CD4-positive, CD25-positive, alpha-beta regulatory T cell (primary cell): ENCODE results near the gene IL1RL2. TPM values are rescaled to one million over a fixed set of nuclear protein-coding genes. Genes with fewer than 3 reads are reported as not detected.

Source experiments
- ATAC-seq, 2 donors: fragments of 150-1000 bp; cut with Tn5 transposase; one replicate each; pipeline ENCODE4 v1.10.0; 2021; ENCODE audit warnings: low read depth in 2 of 2, moderate number of reproducible peaks in 2 of 2, moderate library complexity in 1 of 2
- DNase-seq, 3 donors: peaks; one replicate each; pipeline versions ENCODE4 v3.0.0 to v3.0.0-alpha.2; 2012 to 2022; ENCODE audit warnings: mixed read lengths in 1 of 3
- H3K27ac ChIP-seq: one replicate; pipeline ENCODE4 v1.7.0; 2013; ENCODE audit warnings: mild to moderate bottlenecking, low read length; ENCODE audit not compliant: insufficient read depth, poor library complexity, severe bottlenecking
- H3K27me3 ChIP-seq: one replicate; pipeline ENCODE4 v1.7.0; 2013; ENCODE audit warnings: low read length; ENCODE audit not compliant: control insufficient read depth, insufficient read depth
- H3K36me3 ChIP-seq: one replicate; pipeline ENCODE4 v1.7.0; 2013; ENCODE audit warnings: mild to moderate bottlenecking, low read length, moderate library complexity; ENCODE audit not compliant: control insufficient read depth, insufficient read depth
- H3K4me1 ChIP-seq: 2 replicates; pipeline ENCODE4 v1.7.0; 2013; ENCODE audit warnings: mild to moderate bottlenecking, low read length; ENCODE audit not compliant: insufficient read depth, control insufficient read depth, poor library complexity, severe bottlenecking
- H3K4me3 ChIP-seq: one replicate; pipeline ENCODE4 v1.7.0; 2013; ENCODE audit warnings: low read depth, mild to moderate bottlenecking, low read length, moderate library complexity
- H3K9me3 ChIP-seq, 2 experiments: 1 replicate in 1 of 2; 2 replicates in 1 of 2; pipeline ENCODE4 v1.7.0; 2013; ENCODE audit warnings: low read length in 2 of 2, mild to moderate bottlenecking in 1 of 2, moderate library complexity in 1 of 2; ENCODE audit not compliant: control insufficient read depth in 2 of 2
- H3K27ac Mint-ChIP-seq, 3 donors: one replicate each; pipeline ENCODE4 v1.8.0; 2020 to 2022; ENCODE audit warnings: mild to moderate bottlenecking in 3 of 3, mixed read lengths in 3 of 3, moderate library complexity in 2 of 3
- H3K27me3 Mint-ChIP-seq: one replicate; pipeline ENCODE4 v1.8.0; 2022; ENCODE audit warnings: mild to moderate bottlenecking, mixed read lengths
- H3K36me3 Mint-ChIP-seq: one replicate; pipeline ENCODE4 v1.8.0; 2020; ENCODE audit warnings: mixed read lengths
- H3K4me1 Mint-ChIP-seq, 4 donors: one replicate each; pipeline ENCODE4 v1.8.0; 2020 to 2022; ENCODE audit warnings: mixed read lengths in 4 of 4, mild to moderate bottlenecking in 1 of 4
- H3K4me3 Mint-ChIP-seq, 4 donors: one replicate each; pipeline ENCODE4 v1.8.0; 2020 to 2022; ENCODE audit warnings: mild to moderate bottlenecking in 4 of 4, mixed read lengths in 4 of 4, moderate library complexity in 3 of 4
- H3K9me3 Mint-ChIP-seq, 7 donors: one replicate each; pipeline ENCODE4 v1.8.0; 2020 to 2022; ENCODE audit warnings: mixed read lengths in 7 of 7, mild to moderate bottlenecking in 3 of 7, moderate library complexity in 2 of 7
- polyA plus RNA-seq, 4 donors: library from polyadenylated mRNA; unstranded; fragments of 300-500 nt; fragmentation: Illumina TruSeq; gene quantifications; one replicate each; pipeline ENCODE4 v1.2.3, GENCODE V29; 2021
- total RNA-seq: library from RNA; stranded (reverse); gene quantifications from one replicate; pipeline ENCODE4 v1.2.3, GENCODE V29; 2022

Gene IL1RL2
- total and polyA plus RNA-seq, 5 donors from 2014 or later, result not detected

DNA sequence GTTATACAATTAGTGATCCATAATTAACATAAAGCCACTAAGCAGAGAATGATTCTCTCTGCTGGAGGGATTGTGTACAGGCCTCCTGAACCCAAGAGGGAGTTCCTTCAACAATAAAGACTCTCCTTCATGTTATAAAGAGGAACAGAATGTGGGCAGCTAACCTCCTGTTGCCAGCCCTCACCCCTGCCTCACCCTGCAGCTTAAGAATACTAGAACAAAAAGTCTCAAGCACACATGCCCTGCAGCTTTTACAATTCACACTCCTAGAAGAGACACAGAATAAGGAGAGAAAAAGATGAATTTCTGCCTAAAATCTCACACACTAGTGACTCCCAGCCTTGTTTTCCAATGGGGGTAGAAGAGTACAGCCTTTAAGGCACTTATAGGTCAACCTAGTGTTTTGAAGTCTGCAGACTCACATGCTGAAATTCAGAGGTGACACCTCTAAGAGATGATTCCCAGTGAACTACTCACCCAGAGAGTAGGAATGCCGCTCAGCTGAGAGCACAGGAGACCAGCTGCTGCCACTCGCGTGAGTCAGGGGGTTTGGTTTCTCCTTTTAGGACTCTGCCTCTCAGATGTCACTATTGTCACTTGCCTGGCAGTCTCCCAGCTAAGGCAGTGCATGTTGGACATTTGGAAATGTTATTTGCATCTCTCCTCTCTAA is 92.0 kb downstream of the IL1RL2 start:
- Histone ChIP-seq H3K4me3 (no peak overlapping the region), H3K27ac (no peak overlapping the region), H3K4me1 (peaks cover 15% of the 10 kb centered on the region), H3K36me3 (no peaks in the 10 kb centered on the region), H3K9me3 (no peaks in the 10 kb centered on the region), H3K27me3 (no peaks in the 10 kb centered on the region)
- peaks cover 0 to 18% (median 5%) of the 10 kb centered on the region in 4 donors for H3K4me1 Mint-ChIP-seq
- peaks cover 0 to 6% (median 0%) of the 10 kb centered on the region in 7 donors for H3K9me3 Mint-ChIP-seq
- no peak for ATAC-seq
- no peak overlapping the region for H3K27ac Mint-ChIP-seq
- peaks cover 3% of the 10 kb centered on the region for H3K36me3 Mint-ChIP-seq
- no peak overlapping the region for H3K4me3 Mint-ChIP-seq
- DNase-seq, result peak in 1 of 3 donors; percentile 33
- peaks cover 16% of the 10 kb centered on the region for H3K27me3 Mint-ChIP-seq

DNA sequence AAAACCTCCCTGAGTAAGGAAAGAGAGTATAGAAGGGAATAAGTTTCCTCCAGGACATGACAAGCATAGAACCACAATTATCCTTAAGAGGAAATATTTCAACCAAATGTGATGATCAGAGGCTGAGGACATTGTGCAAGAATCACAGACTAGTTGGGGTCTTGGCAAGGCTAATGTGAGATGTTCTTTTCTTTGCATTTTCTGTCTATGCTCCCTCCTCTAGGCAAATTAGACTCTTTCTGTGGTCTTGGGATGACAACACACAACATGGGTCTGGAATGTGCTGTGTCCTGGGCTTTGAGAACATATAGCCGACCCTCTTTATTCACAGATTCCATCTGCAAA is 92.5 kb downstream of the IL1RL2 start:
- Histone ChIP-seq H3K27me3 (no peaks in the 10 kb centered on the region), H3K36me3 (no peaks in the 10 kb centered on the region), H3K4me3 (no peak overlapping the region), H3K9me3 (no peaks in the 10 kb centered on the region), H3K4me1 (peaks cover 15% of the 10 kb centered on the region), H3K27ac (no peak overlapping the region)
- DNase-seq (no peak), ATAC-seq (no peak)
- peaks cover 0 to 6% (median 0%) of the 10 kb centered on the region in 7 donors for H3K9me3 Mint-ChIP-seq
- no peak overlapping the region for H3K4me3 Mint-ChIP-seq
- H3K27me3 Mint-ChIP-seq, result peaks cover 16% of the 10 kb centered on the region
- H3K27ac Mint-ChIP-seq, result no peak overlapping the region
- peaks cover 0 to 18% (median 5%) of the 10 kb centered on the region in 4 donors for H3K4me1 Mint-ChIP-seq
- peaks cover 3% of the 10 kb centered on the region for H3K36me3 Mint-ChIP-seq

DNA sequence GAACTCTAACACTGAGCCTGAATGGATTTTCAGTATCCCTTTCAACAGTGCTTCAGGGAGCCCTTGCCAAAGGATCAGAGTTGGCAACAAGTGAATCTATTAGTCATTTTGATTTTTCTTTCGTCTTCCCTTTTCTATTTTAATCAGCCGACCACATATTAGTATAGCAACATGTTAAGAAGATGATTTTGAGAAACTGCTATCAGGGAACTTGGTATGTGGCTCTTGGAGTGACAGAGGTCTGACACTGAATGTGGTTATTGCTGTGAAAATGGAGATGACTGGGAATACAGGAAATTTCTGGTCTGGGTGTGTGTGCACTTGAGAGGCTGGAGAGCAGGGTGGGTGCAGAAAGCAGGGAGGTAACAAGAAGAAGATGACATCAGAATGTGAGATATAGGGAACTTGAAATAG is 95.9 kb downstream of the IL1RL2 start:
- no peaks in the 10 kb centered on the region for H3K9me3 Mint-ChIP-seq
- DNase-seq, result no peak
- H3K4me3 ChIP-seq, result no peak overlapping the region
- no peaks in the 10 kb centered on the region for H3K9me3 ChIP-seq
- no peaks in the 10 kb centered on the region for H3K4me1 ChIP-seq
- H3K4me3 Mint-ChIP-seq, result no peak overlapping the region
- no peaks in the 10 kb centered on the region for H3K36me3 Mint-ChIP-seq
- no peaks in the 10 kb centered on the region for H3K36me3 ChIP-seq
- H3K27me3 Mint-ChIP-seq, result peaks cover 23% of the 10 kb centered on the region
- H3K4me1 Mint-ChIP-seq, result peaks cover 0 to 2% (median 0%) of the 10 kb centered on the region in 4 donors
- no peak overlapping the region for H3K27ac ChIP-seq
- no peak overlapping the region for H3K27ac Mint-ChIP-seq
- ATAC-seq, result no peak
- no peaks in the 10 kb centered on the region for H3K27me3 ChIP-seq

DNA sequence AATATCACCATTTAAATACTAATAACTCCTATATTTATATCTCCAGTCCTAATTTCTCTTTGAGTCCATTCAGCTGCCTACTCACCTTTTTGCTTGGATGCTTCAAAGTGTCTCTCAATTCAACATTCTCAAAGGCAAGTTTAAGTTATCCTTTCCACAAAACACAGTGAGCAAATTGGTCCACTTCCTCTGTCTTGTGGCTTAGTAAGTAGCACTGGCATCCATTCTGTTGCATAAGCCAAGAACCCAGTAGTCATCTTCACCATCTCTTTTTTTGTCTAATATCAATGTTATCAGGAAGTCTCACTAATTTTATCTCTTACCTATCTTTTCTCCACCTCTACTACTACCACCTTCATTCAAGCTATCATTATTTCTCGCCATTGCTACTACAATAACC is 97.2 kb downstream of the IL1RL2 start:
- H3K9me3 Mint-ChIP-seq, result no peaks in the 10 kb centered on the region
- peaks cover 19% of the 10 kb centered on the region for H3K27me3 Mint-ChIP-seq

DNA sequence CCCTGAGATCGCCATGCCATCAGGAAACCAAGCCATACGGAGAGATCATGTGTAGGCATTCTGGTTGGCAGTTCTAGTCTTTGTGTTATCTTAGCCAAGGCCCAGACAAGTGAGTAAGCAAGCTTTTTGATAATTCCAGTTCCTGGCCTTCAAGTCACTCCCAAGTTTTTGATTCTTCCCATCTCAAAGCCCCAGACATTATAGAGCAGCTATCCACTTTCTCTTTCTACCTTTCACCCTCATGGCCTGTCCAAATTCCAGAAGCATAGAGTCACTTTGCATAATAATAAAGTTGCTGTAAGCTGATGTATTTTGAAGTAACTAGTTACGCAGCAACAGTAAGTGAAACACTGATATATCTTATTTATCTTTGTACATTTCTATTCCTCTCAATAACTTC is 97.8 kb downstream of the IL1RL2 start:
- H3K4me1 ChIP-seq, result no peaks in the 10 kb centered on the region
- H3K27ac Mint-ChIP-seq, result no peak overlapping the region
- H3K4me1 Mint-ChIP-seq, result no peaks in the 10 kb centered on the region
- no peaks in the 10 kb centered on the region for H3K9me3 Mint-ChIP-seq
- H3K4me3 Mint-ChIP-seq, result no peak overlapping the region
- H3K27me3 ChIP-seq, result no peaks in the 10 kb centered on the region
- H3K27me3 Mint-ChIP-seq, result peaks cover 20% of the 10 kb centered on the region
- DNase-seq (no peak), ATAC-seq (no peak)
- no peaks in the 10 kb centered on the region for H3K36me3 ChIP-seq
- no peak overlapping the region for H3K27ac ChIP-seq
- H3K4me3 ChIP-seq, result no peak overlapping the region
- no peaks in the 10 kb centered on the region for H3K9me3 ChIP-seq
- no peaks in the 10 kb centered on the region for H3K36me3 Mint-ChIP-seq

More for the DNA sequence above, 97.2 kb downstream of the IL1RL2 start:
- Mint-ChIP-seq H3K27ac (no peak overlapping the region), H3K4me3 (no peak overlapping the region), H3K4me1 (no peaks in the 10 kb centered on the region), H3K36me3 (no peaks in the 10 kb centered on the region)
- Histone ChIP-seq H3K4me3 (no peak overlapping the region), H3K9me3 (no peaks in the 10 kb centered on the region), H3K27ac (no peak overlapping the region), H3K27me3 (no peaks in the 10 kb centered on the region), H3K36me3 (no peaks in the 10 kb centered on the region), H3K4me1 (no peaks in the 10 kb centered on the region)
- no peak for DNase-seq
- ATAC-seq, result no peak

DNA sequence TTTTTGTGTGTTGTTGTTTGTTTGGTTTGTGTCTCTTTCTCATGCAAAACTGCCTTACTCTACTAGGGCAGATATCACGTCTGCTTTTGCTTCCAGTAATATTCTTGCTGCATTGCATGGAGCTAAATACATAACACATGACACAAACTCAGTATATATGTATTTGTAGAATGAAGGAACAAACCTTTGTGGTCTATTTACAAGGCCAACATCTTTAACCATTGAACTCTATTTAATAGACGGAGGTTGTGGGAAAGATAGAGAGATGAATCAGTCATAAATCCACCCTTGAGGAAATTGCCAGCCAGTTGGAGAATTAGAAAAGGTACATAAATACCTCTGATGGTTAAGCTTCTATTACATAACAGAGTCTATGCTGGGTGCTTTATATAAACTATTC is 98.5 kb downstream of the IL1RL2 start:
- no peaks in the 10 kb centered on the region for H3K9me3 Mint-ChIP-seq
- Histone ChIP-seq H3K36me3 (no peaks in the 10 kb centered on the region), H3K27me3 (no peaks in the 10 kb centered on the region), H3K9me3 (no peaks in the 10 kb centered on the region), H3K27ac (no peak overlapping the region), H3K4me3 (no peak overlapping the region), H3K4me1 (no peaks in the 10 kb centered on the region)
- no peaks in the 10 kb centered on the region for H3K4me1 Mint-ChIP-seq
- no peak for ATAC-seq
- H3K27ac Mint-ChIP-seq, result no peak overlapping the region
- no peak for DNase-seq
- no peak overlapping the region for H3K4me3 Mint-ChIP-seq
- peaks cover 20% of the 10 kb centered on the region for H3K27me3 Mint-ChIP-seq
- no peaks in the 10 kb centered on the region for H3K36me3 Mint-ChIP-seq

DNA sequence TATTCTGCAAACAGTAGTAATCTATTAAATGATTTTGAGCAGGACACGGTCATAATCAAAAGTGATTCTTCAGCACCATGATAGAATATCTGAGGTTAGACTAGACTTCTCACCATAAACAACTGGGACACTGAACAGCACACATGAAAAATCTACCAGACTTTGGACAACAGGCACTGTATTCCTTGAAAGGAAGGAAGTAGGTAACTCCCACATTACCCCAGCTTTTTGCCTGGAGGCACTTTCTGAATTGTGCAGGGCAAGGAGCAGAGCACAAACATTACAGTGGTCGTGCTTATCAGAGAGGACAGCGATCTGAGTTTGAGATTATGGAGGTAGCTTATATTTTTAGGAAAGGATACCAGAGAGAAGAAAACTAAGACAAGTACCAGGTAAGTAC is 99.2 kb downstream of the IL1RL2 start:
- no peaks in the 10 kb centered on the region for H3K9me3 Mint-ChIP-seq
- H3K27me3 Mint-ChIP-seq, result peaks cover 20% of the 10 kb centered on the region
- no peak for DNase-seq
- no peaks in the 10 kb centered on the region for H3K4me1 Mint-ChIP-seq
- Histone ChIP-seq H3K36me3 (no peaks in the 10 kb centered on the region), H3K9me3 (no peaks in the 10 kb centered on the region), H3K4me1 (no peaks in the 10 kb centered on the region), H3K4me3 (no peak overlapping the region), H3K27me3 (no peaks in the 10 kb centered on the region), H3K27ac (no peak overlapping the region)
- H3K27ac Mint-ChIP-seq, result no peak overlapping the region
- ATAC-seq, result no peak
- H3K4me3 Mint-ChIP-seq, result no peak overlapping the region
- H3K36me3 Mint-ChIP-seq, result no peaks in the 10 kb centered on the region

DNA sequence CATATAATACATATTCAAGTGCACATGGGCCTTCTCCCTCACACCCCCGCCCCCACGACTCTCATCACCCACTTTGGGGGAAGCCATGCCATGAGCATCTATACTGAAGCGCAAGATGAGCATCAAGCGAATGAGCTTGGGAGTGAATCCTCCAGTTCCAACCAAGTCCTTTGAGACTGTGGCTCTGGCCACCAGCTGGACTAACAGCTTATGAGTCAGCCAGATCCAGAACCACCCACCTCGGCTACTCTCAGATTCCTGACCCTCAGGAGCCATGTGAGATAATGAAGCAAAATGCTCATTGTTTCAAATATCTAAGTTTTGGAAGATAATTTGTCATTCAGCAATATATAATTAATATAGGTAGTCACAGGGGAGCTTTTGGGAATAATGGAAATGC is 102.3 kb downstream of the IL1RL2 start:
- no peak for ATAC-seq
- Histone ChIP-seq H3K27me3 (peaks cover 2% of the 10 kb centered on the region), H3K9me3 (no peaks in the 10 kb centered on the region), H3K4me3 (no peak overlapping the region), H3K27ac (no peak overlapping the region), H3K36me3 (no peaks in the 10 kb centered on the region), H3K4me1 (no peaks in the 10 kb centered on the region)
- H3K27ac Mint-ChIP-seq, result no peak overlapping the region
- H3K27me3 Mint-ChIP-seq, result peaks cover 19% of the 10 kb centered on the region
- H3K9me3 Mint-ChIP-seq, result no peaks in the 10 kb centered on the region
- no peak for DNase-seq
- no peak overlapping the region for H3K4me3 Mint-ChIP-seq
- no peaks in the 10 kb centered on the region for H3K36me3 Mint-ChIP-seq
- H3K4me1 Mint-ChIP-seq, result peaks cover 0 to 4% (median 2%) of the 10 kb centered on the region in 4 donors
